Measurements from ENCODE around the gene NAPA.

DNA sequence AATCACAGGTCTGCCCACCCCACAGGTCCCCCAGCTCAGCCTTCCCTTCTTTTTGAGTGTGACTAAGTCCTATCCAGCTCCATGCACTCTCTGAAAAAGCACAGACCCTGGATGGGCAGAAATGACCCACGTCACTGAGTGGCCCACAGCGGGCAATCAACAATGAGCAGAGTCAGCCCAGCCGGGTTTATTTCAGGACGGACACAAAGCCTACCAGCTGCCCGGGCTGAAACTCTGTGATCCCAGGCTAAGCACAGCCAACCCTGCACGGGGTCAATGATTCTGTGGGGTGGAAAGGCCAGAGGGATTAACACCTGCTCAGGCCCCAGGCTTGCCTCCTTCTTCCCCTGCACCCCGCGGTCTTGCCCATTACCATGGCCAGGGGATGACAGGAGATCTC is 8.4 kb downstream of the NAPA start:
- no peak for TF ChIP-seq SUZ12 (IDR thresholded peaks at IDR 0.05; ENCODE audit: extremely low read depth, insufficient read depth, insufficient read length)
- TF ChIP-seq YY1 (IDR thresholded peaks at IDR 0.05; ENCODE audit: insufficient read depth, insufficient read length): no peak

Measured in NT2/D1 (cell line).